HL-60/S4 treated with retinoic acid at 250 ng/mL for 4 days and 3 days (cell line): Measurements from ENCODE around the gene RPS4Y1.

ENCODE experiments used
- in situ Hi-C: fragments of 300-500 bp; cut with MboI; formaldehyde crosslinking; loops from 2 replicates; pipeline ENCODE4 v1.7.0; 2022; ENCODE audit warnings: low sequenced_read_pairs

Gene RPS4Y1

DNA sequence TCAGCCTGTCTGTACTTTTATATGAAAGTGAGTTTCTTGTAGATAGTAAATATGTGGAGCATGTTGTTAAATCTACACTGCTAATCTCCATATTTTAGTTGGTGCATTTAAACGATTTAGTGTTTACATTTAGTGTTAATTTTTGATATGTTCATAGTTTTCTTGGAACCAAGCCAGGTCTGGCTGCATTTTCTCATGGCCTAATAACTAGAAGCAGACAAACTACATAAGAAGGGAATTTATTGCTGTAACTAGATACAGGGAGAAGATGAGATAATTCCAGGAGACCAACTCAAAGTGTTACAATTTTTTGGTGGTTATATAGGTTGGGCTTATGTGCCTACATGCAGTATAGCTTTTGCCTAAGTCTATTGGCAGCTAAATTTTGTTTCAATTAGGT is 32.8 kb downstream of the RPS4Y1 start:
- in situ Hi-C loops, result no loop called here

DNA sequence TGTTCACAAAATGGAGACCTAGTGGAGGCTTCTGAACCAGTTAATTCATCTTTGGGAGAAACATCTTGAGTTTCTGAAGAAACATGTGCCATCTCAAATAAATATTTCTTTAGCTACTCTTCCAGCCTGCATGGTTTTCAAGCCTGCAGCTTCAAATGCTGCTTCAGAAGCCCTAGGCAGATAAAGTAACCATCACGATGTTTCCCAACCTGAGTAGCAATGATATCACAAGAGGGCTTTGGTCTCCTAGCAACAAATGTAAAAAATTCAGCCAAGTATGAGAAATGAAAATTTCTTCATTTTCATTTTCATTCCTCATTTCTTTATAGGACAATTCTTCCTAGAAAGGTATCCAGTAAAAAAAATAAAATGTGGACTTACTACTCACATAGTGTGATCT is 42.2 kb downstream of the RPS4Y1 start:
- in situ Hi-C loops, result no loop called here

DNA sequence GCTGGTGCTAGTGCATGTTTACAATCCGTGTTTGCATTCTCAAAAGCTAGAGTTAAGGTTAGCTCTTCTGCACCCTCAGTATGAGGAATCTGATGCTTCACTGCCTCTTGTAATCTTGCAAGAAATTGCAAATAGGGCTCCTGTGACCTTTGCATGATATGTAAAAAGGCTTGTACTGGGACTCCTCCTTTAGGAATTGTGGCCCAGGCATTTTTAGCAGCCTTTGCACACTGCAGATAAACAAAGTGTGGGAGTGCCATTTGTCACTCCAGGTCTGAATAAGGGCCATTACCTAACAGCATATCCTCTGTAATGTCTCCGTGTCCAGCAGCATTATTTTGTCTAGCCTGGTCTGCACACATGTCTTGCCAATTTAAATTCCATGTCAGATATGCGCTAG is 44.5 kb downstream of the RPS4Y1 start:
- in situ Hi-C loops, result no loop called here

DNA sequence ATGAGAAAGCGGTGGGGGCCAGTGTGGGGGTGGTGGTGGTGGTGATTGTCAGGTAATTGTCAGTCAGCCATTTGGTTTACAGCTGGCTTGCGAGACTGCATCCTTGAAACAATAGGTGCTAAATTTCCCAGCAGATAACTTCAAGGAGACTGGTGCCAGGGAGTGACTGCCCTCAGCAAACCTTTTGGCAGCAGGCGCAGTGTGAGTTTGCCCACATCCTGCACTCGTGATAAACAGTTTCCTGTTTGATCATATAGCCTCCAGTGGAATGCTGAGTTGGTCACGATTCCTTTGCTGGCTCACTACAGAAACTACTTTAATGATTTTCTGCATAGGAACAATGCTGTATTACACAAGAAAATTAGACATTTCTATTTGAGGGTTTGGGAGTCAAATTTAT is 46.0 kb downstream of the RPS4Y1 start:
- in situ Hi-C loops, result no loop called here

DNA sequence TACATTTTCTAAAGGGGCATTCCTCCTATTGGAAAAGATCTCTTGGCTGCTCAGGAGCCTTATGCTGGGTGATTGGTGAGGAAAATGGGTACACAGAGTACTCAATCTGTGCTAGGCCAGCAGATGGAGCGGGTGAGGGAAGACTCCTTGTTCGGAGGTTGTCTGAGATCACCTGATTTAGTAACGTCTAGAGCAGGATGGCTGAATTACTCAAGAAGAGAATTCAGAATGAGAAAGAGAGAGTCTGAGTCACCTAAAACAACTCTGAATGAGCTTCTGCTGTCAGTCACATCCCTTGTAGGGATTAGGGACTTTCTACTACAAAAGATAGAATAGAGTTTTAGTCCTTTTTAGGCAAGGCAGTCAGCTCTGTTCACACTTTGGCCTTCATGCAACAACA is 46.6 kb downstream of the RPS4Y1 start:
- in situ Hi-C loops, result no loop called here

DNA sequence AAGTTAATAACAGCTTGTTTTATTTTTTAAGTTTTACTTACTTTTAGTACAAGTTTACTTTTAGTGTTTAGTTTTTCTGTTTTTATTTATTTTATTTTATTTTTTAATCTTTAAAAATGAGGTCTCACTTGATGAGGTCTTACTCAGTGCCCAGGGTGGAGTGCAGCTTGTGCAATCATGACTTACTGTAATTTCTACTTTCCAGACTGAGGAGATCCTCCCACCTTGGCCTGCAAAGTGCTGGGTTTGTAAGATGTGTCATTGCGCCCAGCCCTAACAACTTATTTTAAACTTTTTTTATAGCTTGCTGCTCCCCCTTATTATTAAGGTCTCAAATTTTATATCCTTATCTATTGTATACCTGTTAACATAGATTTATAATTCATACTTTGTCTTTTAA is 52.1 kb downstream of the RPS4Y1 start:
- in situ Hi-C loops, result no loop called here

DNA sequence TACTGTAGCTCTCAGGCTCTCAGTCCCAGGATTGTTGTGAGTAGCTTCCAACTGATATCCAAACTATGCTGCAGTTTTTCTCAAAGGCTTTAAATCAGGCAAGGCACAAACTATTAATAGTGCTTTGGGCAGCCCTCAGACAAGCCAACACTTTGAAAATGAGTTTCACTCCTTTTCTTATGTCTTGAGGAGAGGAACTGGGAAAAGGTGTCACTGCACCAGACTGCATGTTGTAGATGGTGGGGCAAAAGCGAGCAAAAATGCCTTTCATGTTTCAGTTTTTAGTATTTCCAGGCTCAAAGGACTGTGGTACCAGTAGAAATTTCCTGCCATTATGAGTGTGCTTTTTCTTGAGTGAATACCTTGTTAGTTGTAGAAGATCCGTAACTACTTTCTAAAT is 54.6 kb downstream of the RPS4Y1 start:
- in situ Hi-C loops, result no loop called here

DNA sequence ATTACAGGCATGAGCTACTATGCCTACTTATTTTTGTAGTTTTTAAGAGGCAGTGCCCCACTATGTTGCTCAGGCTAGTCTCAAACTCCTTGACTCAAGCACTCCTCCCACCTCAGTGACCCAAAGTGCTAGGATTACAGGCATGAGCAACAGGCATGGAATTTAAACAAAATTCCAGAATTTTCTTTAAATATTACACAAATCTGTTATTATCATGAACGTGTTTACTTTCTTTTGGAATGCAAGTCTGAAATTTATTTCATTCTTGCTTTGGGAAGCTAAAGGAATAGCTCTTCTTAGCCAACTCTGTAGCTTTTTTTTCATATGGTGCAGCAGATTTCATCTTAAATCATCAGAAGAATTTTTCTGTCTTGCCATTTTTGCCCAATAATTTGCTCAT is 66.0 kb downstream of the RPS4Y1 start:
- in situ Hi-C loops, result no loop called here

DNA sequence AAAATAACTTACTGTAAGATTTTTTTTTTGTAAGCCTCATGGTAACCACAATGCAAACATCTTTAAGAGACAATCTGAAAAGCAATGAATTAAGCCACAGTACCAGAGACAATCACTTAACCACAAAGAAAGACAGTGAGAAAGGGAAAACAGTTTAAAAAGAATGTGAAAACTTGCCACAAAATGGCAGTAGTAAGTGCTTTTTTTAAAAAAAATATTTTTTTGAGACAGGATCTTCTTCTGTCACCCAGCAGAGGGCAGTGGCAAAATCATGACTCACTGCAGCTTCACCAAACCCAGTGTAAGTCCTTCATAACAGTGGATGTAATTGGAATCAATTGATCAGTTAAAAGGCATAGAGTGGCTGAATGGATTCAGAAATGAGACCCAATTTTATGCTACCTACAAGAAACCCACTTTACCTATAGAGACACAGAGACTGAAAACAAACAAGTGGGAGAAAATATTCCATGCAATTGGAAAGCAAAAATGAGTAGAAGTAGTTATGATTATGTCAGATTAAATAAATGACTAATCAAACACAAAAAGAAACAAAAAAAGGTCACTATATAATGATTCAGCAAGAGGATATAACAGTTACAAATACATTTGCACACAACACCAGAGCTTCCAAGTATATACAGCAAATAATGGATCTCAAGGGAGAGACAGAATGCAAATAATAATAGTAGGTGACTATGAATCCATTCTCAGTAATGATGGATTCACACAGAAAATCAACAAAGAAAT is 71.8 kb downstream of the RPS4Y1 start:
- in situ Hi-C loops, result no loop called here
